GM21528 (cell line): ENCODE data around the gene GPR89A.
"Not testable (repeated sequence)": the region's sequence is repeated elsewhere in the genome, so short reads cannot be mapped to it uniquely, and the experiment has no call there.

Experiments
- ATAC-seq: cut with Tn5 transposase; IDR thresholded peaks from one replicate; pipeline ENCODE4 v1.9.1; 2021; ENCODE audit warnings: mild to moderate bottlenecking, moderate library complexity; ENCODE audit not compliant: unreplicated experiment, low FRiP score

The GPR89A gene

DNA sequence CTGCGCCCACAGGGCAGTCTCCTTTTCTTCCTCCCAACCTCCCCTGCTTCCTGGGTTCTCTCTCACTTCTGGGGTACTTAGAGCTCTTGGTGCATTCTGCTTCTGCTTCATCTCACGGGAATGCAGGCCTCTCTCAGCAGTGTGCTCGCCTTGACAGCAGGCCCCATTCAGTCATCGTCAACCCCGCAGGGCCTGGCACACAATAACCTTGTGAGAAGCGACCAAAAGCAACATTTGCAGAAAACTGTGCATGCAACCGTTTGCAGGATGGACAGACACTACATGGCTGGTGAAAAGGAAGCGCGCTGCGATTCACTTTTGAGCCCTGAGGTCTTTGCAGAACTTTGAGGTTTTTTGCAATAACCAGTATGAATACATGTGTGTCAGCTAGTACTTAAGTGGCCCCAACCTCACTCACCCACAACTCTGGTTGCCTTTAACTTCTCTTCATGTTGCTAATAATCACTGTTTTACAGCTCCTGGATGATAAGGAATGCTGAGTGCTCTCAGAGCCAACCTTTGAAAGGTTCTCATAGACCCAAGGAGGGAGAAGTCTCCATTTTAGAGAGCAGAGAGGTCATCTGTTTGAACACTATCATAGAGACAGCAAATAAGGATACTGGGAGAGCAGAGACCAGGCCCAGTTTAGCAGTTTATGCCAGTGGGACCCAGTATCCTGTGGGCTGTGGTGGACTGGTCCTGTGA, 109.0 kb downstream of the GPR89A start:
- ATAC-seq: no peak

DNA sequence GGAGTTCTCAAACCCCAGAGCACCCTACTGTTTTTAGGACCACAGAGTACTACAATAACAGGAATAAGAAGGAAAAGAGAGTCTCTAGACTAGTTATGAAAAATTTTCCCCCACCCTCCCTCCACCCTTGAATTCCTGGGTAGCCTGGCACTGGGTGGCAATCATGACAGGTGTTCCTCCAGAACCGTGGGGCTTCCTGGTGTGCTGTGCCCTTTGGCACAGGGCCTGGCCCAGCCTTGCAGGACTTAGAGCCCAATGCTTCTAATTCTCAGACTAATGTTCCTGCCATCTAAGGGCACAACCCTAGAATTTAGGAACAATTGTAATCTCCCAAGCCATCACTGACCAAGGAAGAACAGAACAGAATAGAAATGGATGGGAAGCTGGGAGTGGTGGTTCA, 110.0 kb downstream of the GPR89A start:
- no peak for ATAC-seq

DNA sequence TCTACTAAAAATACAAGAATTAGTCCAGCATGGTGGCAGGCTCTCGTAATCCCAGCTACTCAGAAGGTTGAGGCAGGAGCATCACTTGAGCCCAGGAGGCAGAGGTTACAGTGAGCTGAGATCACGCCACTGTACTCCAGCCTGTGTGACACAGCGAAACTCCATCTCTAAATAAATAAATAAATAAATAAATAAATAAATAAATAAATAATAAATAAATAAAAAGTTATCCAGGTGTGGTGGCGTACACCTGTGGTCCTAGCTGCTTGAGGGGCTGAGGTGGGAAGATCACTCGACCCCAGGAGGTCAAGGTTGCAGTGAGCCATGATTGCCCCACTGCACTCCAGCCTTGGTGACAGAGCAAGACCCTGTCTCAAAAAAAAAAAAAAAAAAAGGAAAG, 110.7 kb downstream of the GPR89A start:
- ATAC-seq: not testable (repeated sequence)

DNA sequence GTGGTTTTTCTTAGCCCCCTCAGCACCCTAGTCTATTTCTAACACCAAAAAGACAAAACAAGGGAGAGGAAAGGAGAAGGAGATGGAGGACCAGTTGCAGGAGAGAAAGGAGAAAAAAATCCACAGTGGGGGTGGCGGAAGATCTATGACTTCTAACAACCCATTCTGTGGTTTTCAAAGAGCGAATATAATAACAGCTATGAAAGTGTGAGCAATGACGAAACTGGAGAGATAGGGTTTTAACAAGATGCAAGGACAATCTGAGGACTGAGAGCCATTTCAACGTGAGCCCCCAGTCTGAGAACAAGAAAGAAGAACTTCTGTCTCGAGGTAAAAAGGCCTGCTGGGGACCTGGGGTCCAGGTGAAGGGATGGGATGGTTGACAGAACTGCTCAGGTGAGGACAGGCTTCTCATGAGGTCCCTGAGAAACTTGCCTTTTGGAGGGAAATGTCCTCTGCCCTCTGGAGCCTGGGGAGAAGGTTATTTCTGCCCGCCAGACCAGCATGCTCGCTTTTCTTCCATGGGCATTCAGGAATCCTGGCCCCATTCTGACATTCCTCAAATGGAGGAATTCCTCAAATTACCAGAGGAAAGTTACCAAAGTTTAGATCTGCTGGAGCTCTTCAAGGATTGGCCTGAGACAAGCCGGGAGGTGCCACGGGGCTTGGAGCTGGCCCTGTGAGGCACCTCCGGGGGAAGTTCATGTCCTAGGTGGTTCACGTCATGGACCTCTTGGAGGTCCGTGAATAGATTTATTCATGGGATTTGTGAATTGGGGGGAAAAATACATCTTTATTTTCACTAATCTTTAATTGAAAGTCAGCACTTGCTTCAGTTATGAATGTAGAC, 111.7 kb downstream of the GPR89A start, which contains the start of gene CD160:
Gene CD160 (plus strand): TSS at position 270 of the 850 bp plus-strand sequence. CDS start 8,829 bp downstream, outside the sequence.
- no peak for ATAC-seq
